Activated T-helper 17 cell treated with anti-CD3 and anti-CD28 coated beads, Interleukin-2, amount 50 U/mL, for 72 hours (primary cell): ENCODE data around the gene MRPL23. TPM values are rescaled to one million over a fixed set of nuclear protein-coding genes. Genes with fewer than 3 reads are reported as not detected.

Source experiments
- ATAC-seq: fragments of 150-1000 bp; cut with Tn5 transposase; replicated peaks from 2 replicates; pipeline ENCODE4 v1.10.0; 2021; ENCODE audit warnings: mild to moderate bottlenecking, moderate library complexity
- H3K27ac Mint-ChIP-seq: one replicate; pipeline ENCODE4 v1.8.0; 2022; ENCODE audit warnings: mixed read lengths
- H3K27me3 Mint-ChIP-seq: one replicate; pipeline ENCODE4 v1.8.0; 2022; ENCODE audit warnings: mixed read lengths
- H3K36me3 Mint-ChIP-seq: one replicate; pipeline ENCODE4 v1.8.0; 2022; ENCODE audit warnings: low read depth, mild to moderate bottlenecking, mixed read lengths
- H3K4me1 Mint-ChIP-seq: one replicate; pipeline ENCODE4 v1.8.0; 2022; ENCODE audit warnings: mixed read lengths
- H3K4me3 Mint-ChIP-seq: one replicate; pipeline ENCODE4 v1.8.0; 2022; ENCODE audit warnings: mild to moderate bottlenecking, mixed read lengths
- H3K9me3 Mint-ChIP-seq: one replicate; pipeline ENCODE4 v1.8.0; 2022; ENCODE audit warnings: mixed read lengths
- total RNA-seq, 2 donors: library from RNA; stranded (reverse); gene quantifications; one replicate each; pipeline ENCODE4 v1.2.3, GENCODE V29; 2022

MRPL23 gene
- total RNA-seq, 2 donors from 2014 or later: 84.4 to 119 TPM

DNA sequence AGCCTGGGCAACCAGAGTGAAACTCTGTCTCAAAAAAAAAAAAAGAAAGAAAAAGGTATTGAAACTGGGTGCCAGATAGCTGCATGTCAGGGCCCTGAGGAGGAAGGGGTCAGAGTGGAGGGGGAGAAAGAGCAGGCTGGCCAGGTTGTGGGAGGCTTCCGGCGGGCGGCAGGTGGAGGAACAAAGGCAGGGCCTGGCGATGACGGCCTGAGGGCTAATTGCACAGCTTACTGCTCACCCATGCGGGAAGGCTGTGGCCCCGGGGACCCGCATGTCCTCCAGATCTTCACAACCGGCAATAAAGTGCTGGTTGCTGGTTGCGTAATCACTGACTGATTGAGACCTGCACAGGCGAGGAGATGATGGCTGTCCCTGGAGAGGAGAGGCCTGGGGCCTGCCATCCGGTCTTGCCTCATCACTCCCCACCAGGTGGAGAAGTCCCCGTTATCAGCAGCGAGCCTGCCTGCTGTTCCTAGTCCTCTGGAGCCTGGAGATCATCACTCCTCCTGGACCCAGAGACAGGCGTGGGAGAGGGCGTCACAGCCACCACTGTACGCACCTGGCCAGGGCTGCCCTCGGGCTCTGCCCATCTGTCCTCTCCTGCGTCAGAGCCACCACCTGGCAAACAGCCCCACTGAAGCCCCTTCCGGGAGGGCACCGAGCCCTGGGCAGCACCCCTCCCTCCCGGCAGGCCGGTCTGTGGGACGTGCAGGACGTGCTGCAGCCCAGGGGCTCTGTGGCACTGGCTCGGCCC lies 31.8 kb downstream of the MRPL23 start:
- Mint-ChIP-seq H3K27me3 (no peaks in the 10 kb centered on the region), H3K9me3 (no peaks in the 10 kb centered on the region), H3K4me1 (no peaks in the 10 kb centered on the region), H3K4me3 (no peak overlapping the region), H3K27ac (no peak overlapping the region), H3K36me3 (no peaks in the 10 kb centered on the region)
- no peak for ATAC-seq

DNA sequence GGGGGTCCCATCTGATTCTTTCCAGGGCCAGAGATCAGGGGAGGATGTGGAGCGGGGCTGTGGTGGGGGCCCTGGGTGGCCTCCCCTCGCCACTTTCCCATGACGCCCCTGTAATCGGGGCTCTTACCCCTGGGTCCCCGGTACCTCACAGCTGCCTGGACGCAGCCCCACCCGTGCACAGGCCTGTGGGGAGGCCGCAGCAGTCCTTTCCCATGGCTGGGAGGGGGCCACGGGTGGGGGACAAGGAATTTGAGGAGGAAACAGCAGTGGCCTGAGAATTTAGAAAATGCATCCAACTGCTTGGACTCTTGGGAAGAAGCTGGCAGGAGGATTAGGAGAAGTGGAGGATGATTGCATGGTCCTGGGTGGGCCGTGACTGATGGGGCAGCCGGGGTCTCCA lies 32.5 kb downstream of the MRPL23 start:
- H3K4me3 Mint-ChIP-seq: no peak overlapping the region
- no peak overlapping the region for H3K27ac Mint-ChIP-seq
- no peaks in the 10 kb centered on the region for H3K36me3 Mint-ChIP-seq
- no peak for ATAC-seq
- no peaks in the 10 kb centered on the region for H3K4me1 Mint-ChIP-seq
- H3K27me3 Mint-ChIP-seq: no peaks in the 10 kb centered on the region
- no peaks in the 10 kb centered on the region for H3K9me3 Mint-ChIP-seq

DNA sequence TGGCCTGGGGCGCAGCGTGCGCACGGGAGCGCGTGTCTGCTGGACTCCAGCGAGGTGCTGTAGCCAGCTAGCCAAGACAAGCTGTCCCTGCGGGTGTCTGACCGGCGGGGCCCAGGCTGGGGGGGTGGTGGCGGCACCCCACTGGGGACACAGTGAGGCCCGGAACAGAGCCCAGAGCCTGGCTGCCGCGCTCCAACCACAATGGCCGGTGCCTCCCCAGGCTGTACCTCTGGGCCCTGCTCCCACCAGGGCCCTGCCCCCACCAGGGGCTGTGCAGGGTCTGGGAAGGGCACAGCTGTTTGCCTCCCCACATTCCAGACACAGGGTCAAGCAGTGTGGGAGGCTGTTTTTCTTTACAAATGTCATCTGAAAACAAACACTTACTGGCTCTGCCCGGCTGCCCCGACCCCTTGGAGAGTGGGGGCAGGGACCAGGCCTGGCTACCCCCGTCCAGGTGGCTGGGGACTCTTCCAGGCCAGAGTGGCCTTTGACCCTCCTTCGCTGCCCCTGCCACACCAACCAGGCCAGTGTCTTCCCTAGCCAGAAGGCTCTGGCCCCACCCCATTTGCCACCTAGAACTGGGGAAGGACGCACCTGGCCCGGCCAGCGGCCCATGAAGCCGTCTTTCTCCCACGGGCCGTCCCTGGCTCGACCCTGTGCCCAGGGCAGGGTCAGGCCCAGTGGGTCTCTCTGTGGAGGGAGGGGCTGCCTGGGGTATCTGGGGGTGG lies 35.9 kb downstream of the MRPL23 start:
- no peak overlapping the region for H3K4me3 Mint-ChIP-seq
- H3K4me1 Mint-ChIP-seq: no peaks in the 10 kb centered on the region
- no peaks in the 10 kb centered on the region for H3K36me3 Mint-ChIP-seq
- no peaks in the 10 kb centered on the region for H3K27me3 Mint-ChIP-seq
- H3K9me3 Mint-ChIP-seq: no peaks in the 10 kb centered on the region
- H3K27ac Mint-ChIP-seq: no peak overlapping the region
- no peak for ATAC-seq

DNA sequence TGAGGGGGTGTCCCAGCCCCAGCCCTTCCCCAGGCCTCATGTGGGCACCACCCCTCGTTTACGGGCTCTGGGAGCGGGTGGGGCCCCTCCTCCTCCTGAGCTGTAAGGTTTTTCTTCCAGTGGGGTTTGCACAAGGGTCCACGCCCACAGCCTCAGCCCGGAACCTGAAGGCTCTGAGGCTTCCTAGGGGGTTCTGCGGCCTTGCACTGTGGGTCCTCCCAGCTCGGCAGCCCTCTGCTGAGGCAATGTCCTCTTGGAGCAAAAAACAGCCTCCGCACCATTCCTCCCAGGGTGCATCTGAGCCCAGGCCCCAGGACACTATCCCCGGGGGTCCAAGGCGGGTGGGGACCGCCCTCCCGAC lies 36.4 kb downstream of the MRPL23 start:
- Mint-ChIP-seq H3K27me3 (no peaks in the 10 kb centered on the region), H3K4me1 (no peaks in the 10 kb centered on the region), H3K9me3 (no peaks in the 10 kb centered on the region), H3K36me3 (no peaks in the 10 kb centered on the region), H3K4me3 (no peak overlapping the region), H3K27ac (no peak overlapping the region)
- ATAC-seq: no peak

DNA sequence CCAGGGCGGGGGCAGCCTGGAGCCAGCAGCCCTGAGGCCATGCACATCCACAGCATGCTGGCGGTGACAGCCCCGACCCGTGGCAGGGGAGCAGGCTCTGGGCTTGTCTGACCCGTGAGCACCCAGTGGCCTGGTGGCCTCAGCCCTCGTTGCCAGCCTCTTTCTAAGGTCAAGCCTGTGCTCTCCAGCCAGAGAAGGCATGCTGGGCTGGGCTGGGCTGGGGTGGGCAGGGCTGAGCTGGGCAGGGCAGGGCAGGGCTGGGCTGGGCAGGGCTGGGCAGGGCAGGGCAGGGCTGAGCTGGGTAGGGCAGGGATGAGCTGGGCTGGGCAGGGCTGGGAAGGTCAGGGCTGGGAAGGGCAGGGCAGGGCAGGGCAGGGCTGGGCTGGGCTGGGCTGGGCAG lies 39.9 kb downstream of the MRPL23 start:
- Mint-ChIP-seq H3K27me3 (no peaks in the 10 kb centered on the region), H3K4me1 (no peaks in the 10 kb centered on the region), H3K36me3 (no peaks in the 10 kb centered on the region), H3K4me3 (no peak overlapping the region), H3K27ac (no peak overlapping the region), H3K9me3 (no peaks in the 10 kb centered on the region)
- no peak for ATAC-seq

DNA sequence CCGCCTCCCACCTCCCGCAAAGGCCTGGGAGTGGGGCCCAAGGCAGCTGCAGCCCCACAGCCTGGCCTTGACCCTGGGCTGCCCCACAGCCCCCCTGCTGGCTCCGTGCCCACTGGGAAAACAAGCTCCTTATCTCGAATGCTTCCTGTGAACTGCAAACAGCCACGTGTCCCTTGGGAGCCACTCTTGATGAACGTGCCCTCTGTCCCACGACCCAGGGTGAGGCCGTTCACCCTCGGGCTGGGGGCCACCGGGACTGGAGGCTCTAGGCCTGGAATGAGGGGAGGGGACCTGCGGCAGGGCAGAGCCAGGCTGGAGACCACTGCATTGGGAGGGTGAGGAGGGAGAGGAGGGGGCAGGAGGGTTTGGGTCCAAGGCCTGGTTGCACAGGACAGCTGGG lies 41.0 kb downstream of the MRPL23 start:
- Mint-ChIP-seq H3K4me3 (no peak overlapping the region), H3K36me3 (no peaks in the 10 kb centered on the region), H3K9me3 (no peaks in the 10 kb centered on the region), H3K27me3 (no peaks in the 10 kb centered on the region), H3K4me1 (no peaks in the 10 kb centered on the region), H3K27ac (no peak overlapping the region)
- ATAC-seq: no peak

DNA sequence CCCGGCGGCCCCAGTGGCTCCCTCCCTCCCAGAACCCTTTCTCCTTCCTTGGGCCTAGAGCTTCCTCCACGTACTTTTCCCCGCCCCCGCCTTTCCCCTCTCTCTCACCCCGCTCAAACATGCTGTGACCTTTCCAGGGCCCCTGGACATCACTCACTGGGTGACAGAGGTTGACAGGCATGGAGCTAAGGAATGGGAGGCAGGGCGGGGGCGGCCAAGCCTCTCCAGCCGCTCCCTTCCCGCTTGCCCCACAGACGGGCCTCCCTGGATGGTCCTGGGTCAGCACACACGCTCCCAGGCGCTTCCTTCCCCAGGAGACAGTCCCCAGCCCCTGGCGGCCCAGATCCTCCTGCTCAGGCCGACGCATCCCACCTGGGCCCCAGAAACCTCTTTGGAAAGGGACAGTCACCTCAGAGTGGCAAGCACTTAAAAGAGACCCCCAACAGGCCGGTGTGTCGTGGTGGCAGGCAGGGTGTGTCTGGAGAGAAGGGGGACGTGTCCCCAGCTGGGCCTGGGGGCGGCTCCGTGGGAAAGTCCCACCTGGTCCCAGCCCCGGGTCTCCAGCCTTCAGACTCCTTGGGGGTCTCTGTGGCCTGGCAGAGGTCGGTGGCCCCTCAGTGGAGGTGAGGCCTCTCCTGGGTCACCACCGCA lies 41.7 kb downstream of the MRPL23 start:
- Mint-ChIP-seq H3K36me3 (no peaks in the 10 kb centered on the region), H3K9me3 (no peaks in the 10 kb centered on the region), H3K27me3 (no peaks in the 10 kb centered on the region), H3K4me1 (no peaks in the 10 kb centered on the region), H3K4me3 (no peak overlapping the region), H3K27ac (no peak overlapping the region)
- no peak for ATAC-seq

DNA sequence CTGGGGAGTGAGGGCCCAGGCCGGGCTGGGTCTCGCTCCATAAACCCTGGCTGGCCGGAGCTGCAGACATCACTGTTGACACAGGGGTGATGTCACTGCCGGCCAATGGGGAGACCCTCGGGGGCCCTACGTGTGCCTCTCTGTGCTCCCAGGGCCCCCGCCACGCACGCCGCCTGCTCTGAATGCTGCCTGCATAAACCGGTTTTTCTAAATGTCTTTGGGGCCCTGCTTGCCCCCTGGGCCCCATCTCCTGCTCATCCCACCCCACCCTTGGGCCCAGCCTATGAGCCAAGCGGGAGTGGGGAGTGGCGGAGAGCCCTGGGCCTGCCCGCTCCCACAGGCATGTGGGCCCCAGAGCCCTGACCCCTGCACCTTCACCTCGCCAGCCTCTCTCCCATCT lies 42.8 kb downstream of the MRPL23 start:
- no peak overlapping the region for H3K27ac Mint-ChIP-seq
- no peaks in the 10 kb centered on the region for H3K27me3 Mint-ChIP-seq
- no peak overlapping the region for H3K4me3 Mint-ChIP-seq
- no peaks in the 10 kb centered on the region for H3K36me3 Mint-ChIP-seq
- H3K4me1 Mint-ChIP-seq: no peaks in the 10 kb centered on the region
- H3K9me3 Mint-ChIP-seq: no peaks in the 10 kb centered on the region
- ATAC-seq: no peak

DNA sequence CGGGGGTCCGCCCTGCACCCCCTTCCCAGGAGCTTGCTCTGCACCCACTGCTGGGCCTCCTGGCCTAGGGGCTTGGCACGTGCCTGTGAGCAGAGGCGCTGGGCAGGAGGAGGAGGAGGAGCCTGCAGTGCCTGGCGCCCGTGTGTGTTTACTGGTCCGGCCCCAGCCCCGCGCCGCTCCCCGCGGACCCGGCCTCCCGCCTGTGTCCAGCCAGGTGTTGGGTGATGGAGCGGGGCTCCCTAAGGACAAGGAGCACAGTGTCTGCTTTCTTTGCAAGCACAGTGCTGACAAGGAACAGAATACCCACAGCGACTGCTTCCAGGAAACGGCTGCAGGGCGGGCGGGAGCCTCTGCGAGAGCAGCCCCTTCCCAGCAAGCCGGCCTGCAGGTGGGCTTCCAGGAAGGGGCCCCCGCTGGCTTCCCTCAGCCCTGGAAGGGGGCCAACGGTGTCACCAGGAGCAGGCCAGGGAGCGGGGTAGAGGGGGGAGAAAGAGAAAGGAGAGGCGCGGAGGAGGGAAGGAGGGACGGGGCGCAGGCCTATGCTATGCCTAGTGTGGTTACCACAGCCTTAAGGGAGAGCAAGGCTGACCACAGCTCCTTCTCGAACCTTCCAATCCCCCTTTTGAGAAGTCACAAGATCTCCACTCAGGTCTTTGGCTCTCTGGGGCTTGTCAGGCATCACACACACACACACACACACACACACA lies 43.9 kb downstream of the MRPL23 start:
- Mint-ChIP-seq H3K4me1 (no peaks in the 10 kb centered on the region), H3K27ac (no peak overlapping the region), H3K27me3 (no peaks in the 10 kb centered on the region), H3K36me3 (no peaks in the 10 kb centered on the region), H3K9me3 (no peaks in the 10 kb centered on the region), H3K4me3 (no peak overlapping the region)
- no peak for ATAC-seq

DNA sequence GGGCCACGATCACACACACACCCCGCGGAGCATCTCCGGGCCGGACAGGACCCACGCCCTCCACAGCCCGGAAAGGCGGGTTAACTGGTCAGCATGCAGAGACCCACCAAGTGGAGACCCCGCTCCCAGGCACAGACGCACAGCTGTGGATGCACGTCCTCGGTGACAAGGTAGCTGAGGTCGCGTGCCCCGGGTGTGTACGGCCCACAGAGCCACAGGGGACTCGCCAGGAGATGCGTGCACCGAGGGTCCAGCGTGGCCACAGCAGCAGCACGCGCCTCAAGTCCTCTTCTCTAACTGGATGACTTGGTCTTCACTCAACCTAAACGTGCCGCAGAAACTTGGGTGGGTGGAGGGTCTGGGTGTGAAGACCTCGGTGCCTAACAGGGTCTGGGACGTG lies 45.0 kb downstream of the MRPL23 start:
- no peaks in the 10 kb centered on the region for H3K9me3 Mint-ChIP-seq

DNA sequence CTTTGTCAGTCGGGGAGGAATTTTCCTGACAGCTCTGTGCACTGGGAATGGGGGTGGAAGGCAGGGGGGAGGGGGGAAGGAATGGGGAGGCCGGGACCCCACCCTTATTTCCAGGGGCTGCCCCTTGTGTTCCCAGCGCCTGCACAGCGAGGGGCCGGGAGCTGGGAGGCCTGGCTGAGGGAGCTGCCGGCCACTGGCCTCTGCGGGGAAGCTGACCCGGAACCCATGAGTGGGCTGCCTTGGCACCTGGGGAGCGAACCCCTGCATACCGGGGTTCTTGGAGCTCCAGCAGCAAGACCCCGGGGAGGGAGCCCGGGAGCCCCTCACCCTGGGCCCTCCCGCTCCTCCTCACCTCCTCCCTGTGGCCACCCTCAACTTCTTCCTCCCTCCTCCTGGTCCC lies 47.0 kb downstream of the MRPL23 start:
- H3K36me3 Mint-ChIP-seq: no peaks in the 10 kb centered on the region
- ATAC-seq: no peak
- H3K4me1 Mint-ChIP-seq: no peaks in the 10 kb centered on the region
- H3K9me3 Mint-ChIP-seq: no peaks in the 10 kb centered on the region
- H3K4me3 Mint-ChIP-seq: no peak overlapping the region
- no peaks in the 10 kb centered on the region for H3K27me3 Mint-ChIP-seq
- H3K27ac Mint-ChIP-seq: no peak overlapping the region

More for the DNA sequence above, 45.0 kb downstream of the MRPL23 start:
- Mint-ChIP-seq H3K36me3 (no peaks in the 10 kb centered on the region), H3K27ac (no peak overlapping the region), H3K4me3 (no peak overlapping the region), H3K4me1 (no peaks in the 10 kb centered on the region), H3K27me3 (no peaks in the 10 kb centered on the region)
- no peak for ATAC-seq

DNA sequence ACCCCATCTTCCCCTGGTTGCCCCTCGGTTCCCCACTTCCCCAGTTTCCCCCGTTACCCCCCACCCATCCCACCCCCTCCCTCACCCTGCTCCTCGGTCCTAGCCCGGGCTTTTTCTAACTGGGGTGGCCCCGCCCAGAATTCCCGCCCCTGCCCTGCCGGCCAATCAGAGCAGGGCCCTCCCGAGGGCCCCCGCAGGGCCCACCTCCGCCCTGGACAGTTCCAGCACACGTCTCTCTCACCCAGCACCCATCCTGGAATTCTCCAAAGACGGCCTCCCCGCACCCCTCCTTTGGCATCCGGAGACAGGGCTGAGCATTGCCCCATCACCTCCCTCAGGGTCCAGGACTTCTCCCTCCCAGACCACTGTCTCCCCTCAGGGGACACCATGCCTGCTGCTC lies 50.6 kb downstream of the MRPL23 start, which contains the start of gene H19:
Gene H19, minus strand, starts transcription at position 88 of the 400 bp plus-strand sequence.
- ATAC-seq: no peak
- H3K4me3 Mint-ChIP-seq: no peak within 1 kb of the TSS
- H3K27me3 Mint-ChIP-seq: no peaks in the 10 kb centered on the region
- H3K27ac Mint-ChIP-seq: no peak within 1 kb of the TSS
- no peaks in the 10 kb centered on the region for H3K9me3 Mint-ChIP-seq
- H3K4me1 Mint-ChIP-seq: no peaks in the 10 kb centered on the region
- H3K36me3 Mint-ChIP-seq: no peaks in the 10 kb centered on the region

DNA sequence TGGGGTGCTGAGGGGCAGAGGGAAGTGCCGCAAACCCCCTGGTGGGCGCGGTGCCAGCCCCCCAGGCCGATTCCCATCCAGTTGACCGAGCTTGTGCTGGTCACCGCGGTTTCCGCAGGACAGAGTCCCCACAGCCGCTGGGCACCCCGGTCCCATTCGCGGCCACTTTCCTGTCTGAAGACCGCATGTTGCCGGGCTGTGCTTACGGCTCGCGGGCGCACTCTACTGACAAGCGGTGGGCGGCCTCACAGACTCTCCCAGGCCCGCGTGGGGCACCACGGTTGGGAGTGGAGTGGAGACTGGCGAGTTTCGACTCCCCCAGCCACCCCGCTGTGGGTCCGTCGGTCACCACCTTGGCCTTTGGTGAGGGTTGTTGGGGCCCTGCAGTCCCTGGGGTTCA lies 51.2 kb downstream of the MRPL23 start:
- Mint-ChIP-seq H3K27ac (no peak overlapping the region), H3K4me1 (no peaks in the 10 kb centered on the region), H3K36me3 (no peaks in the 10 kb centered on the region), H3K4me3 (no peak overlapping the region), H3K27me3 (no peaks in the 10 kb centered on the region), H3K9me3 (no peaks in the 10 kb centered on the region)
- ATAC-seq: no peak

DNA sequence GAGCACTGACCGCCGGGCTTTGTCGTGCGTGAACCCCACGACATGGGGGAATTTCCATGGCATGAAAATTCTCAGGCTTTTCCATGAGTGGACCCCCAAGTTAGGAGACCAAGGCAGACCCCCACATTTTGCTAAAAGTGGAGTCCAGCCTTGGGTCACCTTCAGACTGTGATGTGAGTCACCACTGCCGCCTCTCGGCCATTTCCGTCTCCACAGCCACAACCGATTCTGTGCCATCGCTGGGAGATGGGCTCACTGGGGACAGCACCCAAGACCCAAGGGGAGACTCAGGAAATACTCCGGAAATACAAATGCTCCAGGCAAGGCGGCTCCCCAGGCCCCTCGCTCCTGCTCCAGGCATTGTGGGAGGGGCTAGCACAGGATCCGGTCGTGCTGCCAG lies 51.7 kb downstream of the MRPL23 start:
- Mint-ChIP-seq H3K27ac (no peak overlapping the region), H3K4me3 (no peak overlapping the region), H3K9me3 (no peaks in the 10 kb centered on the region), H3K27me3 (no peaks in the 10 kb centered on the region), H3K4me1 (no peaks in the 10 kb centered on the region), H3K36me3 (no peaks in the 10 kb centered on the region)
- ATAC-seq: no peak
